CD4-positive, alpha-beta T cell treated with Interleukin-6 at 100 ng/mL for 8 hours (primary cell): Measurements from ENCODE around the gene CST9.
"Not testable (repeated sequence)": the region's sequence is repeated elsewhere in the genome, so short reads cannot be mapped to it uniquely, and the experiment has no call there.

Experiments used
- DNase-seq: peaks from one replicate; pipeline ENCODE4 v3.0.0-alpha.2; 2020; ENCODE audit warnings: mixed read lengths, low spot score

The CST9 gene

GRCh38 chr20:23637282-23638221 is 31.8 kb upstream of the CST9 start, which contains the start of gene CST3:
Gene CST3 (minus strand): TSS chr20:23637955. CDS start chr20:23637862, 93 bp downstream.
- DNase-seq: no peak

- no peak for DNase-seq
These were observed 31.2 kb upstream of the CST9 start for GRCh38 chr20:23636908-23637281.

DNA sequence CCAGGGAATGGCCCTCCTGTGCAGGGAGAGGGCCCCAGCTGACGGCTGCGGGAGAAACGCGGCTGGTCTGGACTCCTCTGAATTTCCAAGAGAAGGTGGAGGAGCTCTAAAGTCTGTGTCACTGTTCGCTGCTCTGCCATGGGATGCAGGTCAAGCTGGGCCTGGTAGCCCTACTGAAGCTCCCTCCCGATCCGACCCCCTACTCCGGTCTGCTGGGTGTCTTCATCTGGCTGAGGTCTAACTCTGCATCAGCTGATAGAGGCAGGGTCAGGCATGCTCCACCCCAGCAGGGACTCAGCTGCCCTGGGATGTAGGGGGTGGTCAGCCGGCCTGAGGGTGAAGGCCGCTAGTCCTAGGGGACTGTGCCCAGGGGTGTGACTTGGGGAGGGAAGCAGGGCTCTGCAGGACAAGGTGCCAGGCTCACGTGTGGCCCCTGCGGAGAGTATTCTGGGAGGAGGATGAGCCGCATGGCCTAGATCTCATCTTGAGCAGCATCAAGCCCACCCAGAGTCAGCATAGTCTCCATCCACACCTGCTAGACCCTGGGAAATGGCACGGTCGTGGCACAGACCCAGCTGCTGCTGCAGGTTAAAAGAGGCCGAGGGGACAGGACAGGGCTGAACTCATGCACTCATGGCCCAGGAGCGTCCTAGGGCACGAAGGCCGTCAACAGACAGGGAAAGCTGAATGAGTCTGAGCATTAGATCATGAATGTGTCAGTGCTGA is 30.6 kb upstream of the CST9 start:
- no peak for DNase-seq

- not testable (repeated sequence) for DNase-seq
These were observed 30.0 kb upstream of the CST9 start for GRCh38 chr20:23635768-23636090.

DNA sequence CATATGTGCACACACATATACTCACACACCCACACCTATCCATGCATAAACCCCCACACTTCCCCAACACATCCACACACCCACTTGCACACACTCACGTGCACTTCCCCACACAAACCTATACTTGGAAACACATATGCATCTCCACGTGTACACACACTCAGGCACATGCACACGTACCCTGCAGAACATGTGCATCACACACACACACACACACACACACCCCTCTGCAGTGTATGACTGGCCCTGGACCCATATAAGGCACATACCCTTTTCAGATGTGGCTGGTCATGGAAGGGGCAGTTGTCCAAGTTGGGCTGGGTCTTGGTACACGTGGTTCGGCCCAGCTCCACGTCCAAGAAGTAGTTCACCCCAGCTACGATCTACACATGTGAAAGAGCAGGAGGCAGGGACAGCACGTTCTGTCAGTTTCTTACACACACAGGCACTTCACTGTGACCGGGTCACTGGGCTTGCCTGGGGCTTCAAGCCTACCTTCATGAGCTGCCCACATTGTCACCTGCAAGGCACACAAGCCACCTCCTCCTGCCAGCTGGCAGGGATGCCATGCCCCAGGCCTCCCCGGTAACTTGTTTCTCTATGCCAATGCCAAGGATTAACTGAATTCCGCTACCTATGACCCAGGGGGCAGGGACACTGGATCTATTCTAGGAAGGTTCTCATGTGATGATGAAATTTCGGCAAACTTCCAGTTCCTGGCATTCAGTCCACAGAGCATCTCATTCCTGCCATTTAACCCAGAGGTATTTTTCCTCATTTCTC is 29.5 kb upstream of the CST9 start:
- no peak for DNase-seq

DNA sequence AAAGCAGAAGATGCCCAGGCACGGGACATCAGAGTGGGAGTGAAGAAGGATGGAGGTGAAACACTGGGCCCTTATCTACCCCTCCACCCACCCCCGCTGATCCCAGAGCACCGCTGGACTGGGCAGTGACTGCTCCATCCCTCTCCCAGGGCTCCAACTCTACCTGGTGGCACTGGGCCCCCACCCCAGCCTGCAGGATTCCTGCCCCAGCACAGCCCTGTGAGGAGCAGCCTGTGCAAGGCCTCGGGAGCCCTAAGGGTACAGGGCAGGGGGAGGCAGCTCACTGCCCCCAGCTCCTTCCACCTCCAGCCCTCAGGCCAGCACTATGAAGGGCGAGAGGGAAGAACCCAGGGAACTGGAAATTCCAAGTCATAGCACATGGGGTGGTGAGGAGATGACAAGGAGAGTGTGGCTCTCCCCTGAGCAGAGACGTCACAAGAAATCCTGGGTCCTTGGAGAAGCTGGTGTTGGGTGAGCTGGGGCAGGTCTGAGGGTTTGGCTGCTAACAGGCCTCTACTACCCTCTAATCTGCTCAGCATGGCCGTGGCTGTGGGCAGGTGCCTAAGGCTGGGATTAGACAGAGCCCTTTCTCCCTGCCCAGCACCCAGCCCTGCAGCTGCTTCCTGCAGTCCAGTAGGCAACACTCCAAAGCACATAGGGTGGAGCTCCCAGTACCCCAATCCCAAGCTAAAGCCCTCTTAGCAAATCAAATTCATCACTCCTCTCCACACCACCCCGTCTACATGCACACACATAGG is 28.5 kb upstream of the CST9 start:
- DNase-seq: no peak

DNA sequence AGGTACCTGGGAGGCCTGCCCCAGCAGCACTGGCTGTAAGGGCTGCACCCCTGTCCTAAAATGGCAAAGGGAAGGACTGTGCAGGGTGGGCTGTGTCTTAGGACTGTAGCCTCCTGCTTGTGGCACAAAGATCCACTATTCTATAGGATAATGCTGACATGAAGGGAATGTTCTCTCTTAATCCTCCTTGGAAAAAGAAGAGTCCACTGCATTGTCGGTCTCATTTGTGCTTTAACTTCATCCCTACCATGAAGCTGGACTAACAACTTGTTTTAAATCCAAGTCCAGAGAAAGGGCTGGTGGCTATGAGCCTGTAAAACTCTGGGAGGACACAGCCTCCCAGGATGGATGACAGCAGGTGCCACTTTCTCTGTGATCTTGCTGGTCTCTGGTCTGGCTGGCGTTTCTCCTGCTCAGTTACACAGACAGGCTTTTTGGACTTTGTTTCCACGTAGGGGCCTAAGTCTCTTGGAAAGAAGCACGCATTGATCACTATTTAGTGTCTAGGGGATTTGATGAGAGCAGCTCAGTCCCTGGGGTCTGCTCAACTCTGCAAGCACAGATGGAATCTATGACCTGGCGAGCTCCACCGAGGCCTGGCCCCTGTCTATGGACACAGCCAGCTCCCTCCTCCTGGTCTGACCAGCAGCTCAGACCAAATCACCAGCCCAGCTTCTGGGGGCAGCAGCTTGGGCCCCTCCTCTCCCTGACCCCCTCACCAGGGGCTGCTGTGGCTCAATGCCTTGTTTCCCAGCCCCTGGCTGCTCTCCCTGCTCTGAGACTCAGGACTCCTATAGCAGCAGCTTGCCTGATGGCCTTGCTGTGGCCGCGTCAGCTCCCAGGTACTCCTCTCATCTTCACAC is 27.2 kb upstream of the CST9 start:
- no peak for DNase-seq

DNA sequence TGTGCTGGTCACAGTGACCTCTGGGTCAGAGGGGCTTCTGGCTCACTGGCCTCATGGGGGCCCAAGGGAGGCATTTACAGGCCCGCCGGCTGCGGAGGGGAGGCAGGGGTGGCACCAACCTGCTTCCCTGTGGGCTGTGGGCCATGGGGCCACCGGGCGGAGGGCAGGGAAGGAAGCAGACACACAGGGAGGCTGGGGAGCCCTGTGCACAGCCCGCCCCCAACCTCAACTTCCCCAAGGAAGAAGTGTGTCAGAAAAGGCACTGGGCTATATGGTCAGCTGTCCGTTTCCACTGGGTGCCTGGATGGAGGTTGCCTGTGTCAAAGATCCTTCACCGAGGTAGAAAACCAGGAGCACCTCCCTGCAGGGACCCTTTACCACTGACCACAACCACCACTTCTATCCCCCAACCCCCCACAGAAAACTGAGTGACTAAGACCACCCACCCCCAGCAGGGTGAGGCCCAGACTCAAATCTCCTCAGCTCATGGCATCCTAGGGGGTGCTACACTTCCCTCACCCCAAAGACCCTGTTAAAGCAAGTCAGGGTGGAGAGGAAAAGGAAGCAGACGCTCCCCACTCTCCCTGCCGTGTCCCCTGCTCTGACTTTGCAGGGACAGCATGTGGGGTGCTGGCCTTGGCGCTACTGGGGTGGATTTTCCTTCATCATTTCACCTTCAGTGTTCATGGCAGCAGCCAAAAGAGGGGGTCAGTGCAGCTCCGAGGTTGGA is 26.4 kb upstream of the CST9 start:
- DNase-seq: no peak

DNA sequence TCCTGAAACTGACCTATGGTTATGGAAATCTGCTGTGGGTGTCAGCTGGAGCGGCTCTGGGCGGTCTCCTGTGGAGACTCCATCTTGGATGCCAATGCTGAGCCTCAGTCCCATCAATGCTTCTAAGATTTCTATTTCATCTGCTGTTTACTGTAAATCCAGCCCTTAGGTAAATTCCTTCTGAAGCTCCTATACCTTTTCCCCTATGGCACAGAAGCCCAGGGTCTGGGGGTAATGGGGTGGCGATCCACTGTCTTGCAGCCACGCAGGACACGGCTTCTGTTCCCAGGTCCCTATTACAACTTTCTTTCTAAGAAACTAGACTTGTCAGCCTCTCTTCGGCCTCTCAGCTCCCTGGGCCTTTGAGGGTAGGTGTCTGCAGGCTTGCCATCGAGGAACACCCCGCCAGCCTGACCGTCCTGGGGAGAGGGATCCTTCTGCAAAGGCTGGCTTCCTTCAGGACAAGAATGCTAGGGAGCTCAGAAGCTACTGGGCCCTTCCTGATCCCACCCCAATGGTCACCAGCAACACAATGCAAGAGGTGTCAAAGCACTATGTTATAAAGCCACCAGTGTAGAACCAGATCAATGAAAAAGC is 25.6 kb upstream of the CST9 start:
- no peak for DNase-seq

DNA sequence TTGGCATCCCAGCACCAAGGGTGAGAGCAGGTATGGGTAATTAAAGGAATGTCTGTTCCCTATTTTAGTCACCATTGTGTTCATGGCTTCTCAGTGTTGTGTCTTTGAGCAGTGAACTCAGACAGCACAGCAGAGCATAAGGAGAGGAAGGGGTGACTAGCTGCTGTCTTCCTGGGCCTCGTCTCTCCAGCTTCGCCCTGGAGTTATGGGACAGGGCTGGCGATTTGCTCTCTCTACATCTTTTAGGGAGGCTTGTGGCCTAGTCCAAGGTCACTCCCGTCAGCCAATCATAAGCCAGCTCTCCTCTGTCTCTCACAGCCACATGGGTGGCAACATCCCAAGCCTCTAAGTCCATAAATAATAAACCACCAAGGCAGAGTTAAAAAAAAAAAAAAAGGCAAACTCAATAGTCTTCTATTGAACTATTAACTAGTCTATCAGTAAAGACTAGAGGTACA is 24.7 kb upstream of the CST9 start:
- DNase-seq: no peak

DNA sequence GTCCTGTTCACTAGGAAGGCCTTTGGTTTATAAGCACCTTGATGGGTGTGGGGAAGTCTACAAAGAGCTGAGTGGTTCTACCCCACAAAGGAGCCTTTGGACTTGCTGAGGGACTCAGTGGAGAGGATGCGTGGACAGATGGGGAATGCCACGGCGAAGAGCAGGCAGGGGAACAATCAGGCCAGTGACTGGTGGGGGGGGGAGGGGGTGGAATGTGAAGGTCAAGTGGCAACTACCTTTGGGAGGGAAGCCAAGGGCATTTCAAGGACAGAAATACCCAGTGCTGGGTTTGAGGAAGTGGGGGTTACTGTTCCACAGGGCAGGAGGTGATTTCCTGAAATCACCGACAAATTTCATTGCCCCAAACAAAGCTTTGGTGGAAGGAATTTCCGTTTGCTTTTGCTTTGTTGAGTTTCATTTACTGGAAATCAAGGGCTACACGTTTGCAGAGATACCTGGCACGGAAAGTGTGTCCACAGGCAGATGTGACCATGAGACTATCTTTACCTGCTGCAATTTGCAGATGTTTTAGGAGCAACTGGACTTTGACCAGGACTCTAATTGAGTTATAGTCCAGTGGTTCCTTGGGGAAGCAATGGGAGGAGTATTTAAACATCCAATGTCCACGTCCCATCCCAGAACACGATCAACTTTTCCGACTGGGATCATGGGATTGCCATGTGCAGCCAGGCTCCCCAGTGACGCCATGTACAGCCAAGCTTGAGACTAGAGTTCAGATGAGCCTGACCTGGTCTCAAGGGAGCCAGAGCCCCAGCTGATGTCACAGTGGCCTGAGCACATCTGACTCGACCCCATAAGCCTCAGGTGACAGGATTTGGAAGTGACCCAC is 24.1 kb upstream of the CST9 start:
- DNase-seq: no peak

DNA sequence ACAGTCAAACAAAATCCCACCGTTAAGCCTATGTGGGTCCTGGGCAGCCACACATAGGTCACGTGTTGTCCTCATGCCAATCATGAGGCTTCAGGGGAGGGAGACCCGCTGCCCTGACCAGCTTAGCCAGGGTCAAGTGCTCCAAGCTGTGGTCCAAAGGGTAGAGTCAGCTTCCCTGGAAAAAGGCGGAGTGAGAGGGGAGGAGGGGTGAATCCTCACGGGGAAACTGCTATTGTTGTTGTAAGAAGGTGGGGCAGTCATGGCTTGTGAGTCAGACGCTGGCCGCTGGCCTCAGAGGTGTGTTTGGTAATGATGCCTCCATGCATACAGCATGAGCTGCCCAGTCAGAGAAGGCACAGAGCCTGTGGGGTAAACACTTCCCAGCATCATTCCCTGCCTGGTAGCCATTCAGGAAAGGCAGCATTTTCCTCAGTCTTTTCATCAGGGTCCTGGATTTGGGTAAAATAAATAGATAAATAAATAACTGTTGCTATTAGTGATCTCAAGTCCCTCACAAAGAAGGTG is 23.4 kb upstream of the CST9 start:
- DNase-seq: no peak

- DNase-seq: no peak
These were observed 22.8 kb upstream of the CST9 start for GRCh38 chr20:23628402-23629016.

GRCh38 chr20:23627501-23627900 is 21.8 kb upstream of the CST9 start:
- no peak for DNase-seq

DNA sequence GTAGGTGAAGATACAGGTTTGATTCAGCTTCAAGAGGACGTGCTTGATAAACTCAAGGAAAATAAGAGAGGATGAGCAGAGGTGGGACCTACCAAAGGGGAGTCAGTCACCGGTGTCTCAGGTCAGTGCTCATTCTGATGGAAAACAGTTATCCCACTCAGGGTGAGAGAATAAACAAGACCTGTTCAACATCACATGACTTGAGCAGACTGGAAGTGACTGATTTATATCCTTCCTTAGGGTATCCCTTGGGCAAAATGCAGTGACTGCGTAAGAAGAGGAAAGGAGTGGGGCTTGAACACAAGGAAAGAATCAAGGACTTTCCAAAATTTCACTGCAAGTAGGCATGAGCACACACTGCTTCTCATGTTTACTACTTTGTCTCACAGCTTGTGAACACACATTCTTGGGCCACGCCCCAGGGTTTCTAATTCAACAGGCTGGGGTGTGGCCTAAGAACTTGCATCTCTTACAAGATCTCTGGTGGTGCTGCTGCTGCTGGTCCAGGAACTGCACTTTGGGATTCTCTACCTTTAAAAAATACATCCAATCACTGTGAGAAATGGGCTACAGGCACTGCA is 20.4 kb upstream of the CST9 start:
- DNase-seq: no peak

GRCh38 chr20:23625236-23625964 is 19.7 kb upstream of the CST9 start:
- no peak for DNase-seq

GRCh38 chr20:23624324-23624691 is 18.6 kb upstream of the CST9 start:
- no peak for DNase-seq
